H1 (cell line): ENCODE results near the gene RPUSD1. TPM values are rescaled to one million over a fixed set of nuclear protein-coding genes. Genes with fewer than 3 reads are reported as not detected.

ENCODE experiments used
- CTCF ChIA-PET: fragments of 300-600 bp; sonication (Branson Sonifier 250); formaldehyde crosslinking; loops from one replicate; lab custom pipeline; 2021; ENCODE audit not compliant: partially characterized antibody; lab: Charles Lee
- POLR2A ChIA-PET: fragments of 300-600 bp; sonication (Branson Sonifier 250); formaldehyde crosslinking; loops from one replicate; lab custom pipeline; 2021; ENCODE audit warnings: inconsistent platforms; ENCODE audit not compliant: partially characterized antibody; lab: Charles Lee
- DNase-seq, 2 experiments: peaks; one replicate each; pipeline versions ENCODE4 v3.0.0 to v3.0.0-alpha.2; 2010 to 2022; ENCODE audit warnings: low spot score in 2 of 2, low read depth in 1 of 2, mixed read lengths in 1 of 2
- FAIRE-seq: peaks from 2 replicates; lab custom pipeline; 2011; peaks lifted over from hg19 to GRCh38; lab: Jason Lieb, UNC
- H2AFZ ChIP-seq: 2 replicates; pipeline ENCODE4 v1.8.1; 2012; ENCODE audit warnings: low read length, inconsistent platforms
- H2AK5ac ChIP-seq: 2 replicates; pipeline ENCODE4 v1.6.1; 2013; ENCODE audit warnings: low read depth, low read length
- H2BK120ac ChIP-seq: replicated peaks from 2 replicates; pipeline ENCODE3; 2013; ENCODE audit warnings: low read depth, low read length, inconsistent platforms
- H2BK12ac ChIP-seq: 2 replicates; pipeline ENCODE4 v1.6.1; 2013; ENCODE audit warnings: low read depth, low read length
- H2BK15ac ChIP-seq: 2 replicates; pipeline ENCODE4 v1.6.1; 2013; ENCODE audit warnings: low read length
- H2BK20ac ChIP-seq: 2 replicates; pipeline ENCODE4 v1.6.1; 2013; ENCODE audit warnings: low read length
- H2BK5ac ChIP-seq: 2 replicates; pipeline ENCODE4 v1.6.1; 2013; ENCODE audit warnings: low read depth, low read length
- H3K14ac ChIP-seq: 2 replicates; pipeline ENCODE4 v1.6.1; 2013; ENCODE audit warnings: inconsistent platforms; ENCODE audit not compliant: insufficient read length
- H3K18ac ChIP-seq: 2 replicates; pipeline ENCODE4 v1.6.1; 2013; ENCODE audit warnings: low read length; ENCODE audit errors: extremely low read depth
- H3K23ac ChIP-seq: 2 replicates; pipeline ENCODE4 v1.6.1; 2013; ENCODE audit warnings: inconsistent platforms; ENCODE audit not compliant: insufficient read length
- H3K23me2 ChIP-seq: 2 replicates; pipeline ENCODE4 v1.6.1; 2013; ENCODE audit warnings: low read depth, low read length
- H3K27ac ChIP-seq: 2 replicates; pipeline ENCODE4 v1.6.1; 2011; ENCODE audit warnings: low read depth, low read length, inconsistent platforms
- H3K27me3 ChIP-seq, 4 experiments: replicated peaks in 1 of 4; 1 replicate in 1 of 4; 2 replicates in 3 of 4; pipeline versions ENCODE4 v1.6.1 to v1.8.1; 2011 to 2013; ENCODE audit warnings: low read length in 3 of 4, mild to moderate bottlenecking in 3 of 4, inconsistent platforms in 2 of 4, mixed read lengths in 2 of 4, moderate library complexity in 1 of 4; ENCODE audit not compliant: control insufficient read depth in 3 of 4, insufficient read depth in 3 of 4; ENCODE audit errors: extremely low read depth in 1 of 4
- H3K36me3 ChIP-seq, 4 experiments: 2 replicates each; pipeline versions ENCODE4 v1.6.1 to v1.8.1; 2011 to 2013; ENCODE audit warnings: mild to moderate bottlenecking in 4 of 4, low read length in 3 of 4, moderate library complexity in 2 of 4, control low read depth in 1 of 4, inconsistent platforms in 1 of 4; ENCODE audit not compliant: insufficient read depth in 4 of 4, control insufficient read depth in 2 of 4
- H3K4ac ChIP-seq: replicated peaks from 2 replicates; pipeline ENCODE3; 2013; ENCODE audit warnings: low read length, low read depth, mixed read lengths, inconsistent platforms; ENCODE audit not compliant: insufficient read length
- H3K4me1 ChIP-seq, 4 experiments: replicated peaks in 1 of 4; 1 replicate in 1 of 4; 2 replicates in 3 of 4; pipeline versions ENCODE4 v1.6.1 to v1.8.1; 2011 to 2013; ENCODE audit warnings: low read length in 3 of 4, inconsistent platforms in 2 of 4, mixed read lengths in 1 of 4; ENCODE audit not compliant: insufficient read depth in 4 of 4, control insufficient read depth in 3 of 4
- H3K4me2 ChIP-seq, 2 experiments: 2 replicates each; pipeline versions ENCODE4 v1.6.1 to v1.8.1; 2011 to 2013; ENCODE audit warnings: low read depth in 2 of 2, low read length in 2 of 2, control low read depth in 1 of 2, inconsistent platforms in 1 of 2, mild to moderate bottlenecking in 1 of 2; ENCODE audit not compliant: insufficient read depth in 1 of 2
- H3K4me3 ChIP-seq, 4 experiments: fragments of 200-600, 300-600 bp in 1 of 4; sonication (generic), shearing (Covaris generic), sonication (Bioruptor Twin) in 1 of 4; 2 replicates each; pipeline versions ENCODE4 v1.5.1 to v1.8.1; 2011 to 2016; ENCODE audit warnings: low read length in 4 of 4, low read depth in 3 of 4, control low read depth in 2 of 4, inconsistent platforms in 2 of 4, mild to moderate bottlenecking in 2 of 4, mixed read lengths in 1 of 4, moderate library complexity in 1 of 4; ENCODE audit not compliant: insufficient read depth in 2 of 4; ENCODE audit errors: extremely low read depth in 1 of 4
- H3K56ac ChIP-seq: replicated peaks from 2 replicates; pipeline ENCODE3; 2013; ENCODE audit warnings: low read depth, mild to moderate bottlenecking, mixed read lengths, low read length, inconsistent platforms; ENCODE audit not compliant: insufficient read length
- H3K79me1 ChIP-seq: 2 replicates; pipeline ENCODE4 v1.6.1; 2013; ENCODE audit warnings: low read depth, low read length, control low read depth
- H3K79me2 ChIP-seq, 2 experiments: 2 replicates each; pipeline versions ENCODE4 v1.6.1 to v1.8.1; 2012 to 2013; ENCODE audit warnings: low read length in 2 of 2, mild to moderate bottlenecking in 2 of 2, inconsistent platforms in 1 of 2; ENCODE audit not compliant: insufficient read depth in 2 of 2, control insufficient read depth in 1 of 2
- H3K9ac ChIP-seq, 4 experiments: replicated peaks in 1 of 4; 1 replicate in 1 of 4; 2 replicates in 3 of 4; pipeline versions ENCODE4 v1.6.1 to v1.8.1; 2011 to 2013; ENCODE audit warnings: low read depth in 3 of 4, low read length in 3 of 4, control low read depth in 2 of 4, mild to moderate bottlenecking in 2 of 4, moderate library complexity in 2 of 4, inconsistent platforms in 1 of 4; ENCODE audit errors: extremely low read depth in 1 of 4
- H3K9me3 ChIP-seq, 2 experiments: 2 replicates each; pipeline versions ENCODE4 v1.6.1 to v1.8.1; 2012 to 2013; ENCODE audit warnings: mild to moderate bottlenecking in 2 of 2, moderate library complexity in 2 of 2, control low read depth in 1 of 2, inconsistent platforms in 1 of 2, low read depth in 1 of 2, low read length in 1 of 2, mixed read lengths in 1 of 2; ENCODE audit not compliant: insufficient read depth in 2 of 2
- H4K20me1 ChIP-seq, 2 experiments: replicated peaks in 1 of 2; 2 replicates each; pipeline versions ENCODE3 to v1.8.1; 2011 to 2013; ENCODE audit warnings: inconsistent platforms in 2 of 2, low read length in 2 of 2, mild to moderate bottlenecking in 1 of 2; ENCODE audit not compliant: insufficient read depth in 2 of 2, control insufficient read depth in 1 of 2
- H4K5ac ChIP-seq: 2 replicates; pipeline ENCODE4 v1.6.1; 2013; ENCODE audit warnings: low read length, low read depth, mixed read lengths, inconsistent platforms; ENCODE audit not compliant: insufficient read length
- H4K8ac ChIP-seq: 2 replicates; pipeline ENCODE4 v1.8.0; 2013; ENCODE audit warnings: mild to moderate bottlenecking, moderate library complexity, low read length, inconsistent platforms; ENCODE audit not compliant: insufficient read depth; ENCODE audit errors: extremely low read depth
- H4K91ac ChIP-seq: replicated peaks from 2 replicates; pipeline ENCODE3; 2013; ENCODE audit warnings: low read length, mixed read lengths, inconsistent platforms; ENCODE audit not compliant: insufficient read length
- ASH2L ChIP-seq: fragments of 200-600, 300-600 bp; sonication (generic); IDR thresholded peaks from one replicate; pipeline ENCODE4 v1.7.1; 2017; ENCODE audit warnings: low read length
- CREB1 ChIP-seq: IDR thresholded peaks from 2 replicates; pipeline ENCODE4 v1.6.1; 2012; ENCODE audit warnings: inconsistent platforms
- CTCF ChIP-seq, 3 experiments: IDR thresholded peaks; 1 replicate in 2 of 3; 2 replicates in 1 of 3; pipeline versions ENCODE4 v1.5.1 to v1.6.1; 2011; ENCODE audit warnings: low read length in 3 of 3, mild to moderate bottlenecking in 3 of 3, inconsistent platforms in 2 of 3, low read depth in 1 of 3, moderate library complexity in 1 of 3; ENCODE audit not compliant: insufficient read depth in 1 of 3; ENCODE audit errors: control extremely low read depth in 1 of 3
- GABPA ChIP-seq: IDR thresholded peaks from 2 replicates; pipeline ENCODE4 v1.6.1; 2011; ENCODE audit warnings: mild to moderate bottlenecking, low read length, moderate library complexity, borderline replicate concordance; ENCODE audit not compliant: insufficient read depth
- RAD21 ChIP-seq, 2 experiments: IDR thresholded peaks in 1 of 2; conservative IDR thresholded peaks in 1 of 2; 2 replicates each; pipeline ENCODE4 v1.6.1; 2011; ENCODE audit warnings: low read depth in 2 of 2, low read length in 2 of 2, improper control_type of control experiment in 1 of 2, inconsistent platforms in 1 of 2, mild to moderate bottlenecking in 1 of 2, moderate library complexity in 1 of 2
- SIRT6 ChIP-seq: IDR thresholded peaks from one replicate; pipeline ENCODE4 v1.7.1; 2012; ENCODE audit warnings: low read length, inconsistent platforms
- TCF12 ChIP-seq: IDR thresholded peaks from 2 replicates; pipeline ENCODE4 v1.6.1; 2011; ENCODE audit warnings: low read depth, mild to moderate bottlenecking, low read length
- YY1 ChIP-seq: IDR thresholded peaks from 2 replicates; pipeline ENCODE4 v1.6.1; 2011; ENCODE audit warnings: low read depth, mild to moderate bottlenecking, low read length
- WGBS, 2 experiments: shearing (Covaris generic) in 1 of 2; methylation state at CpG; one replicate each; pipeline versions ENCODE4 v1.1.6 to v1.1.7; 2013 to 2015; ENCODE audit warnings: low lambda C conversion rate in 2 of 2, mixed read lengths in 2 of 2, inconsistent platforms in 1 of 2, low coverage in 1 of 2, missing lambda C conversion rate in 1 of 2; ENCODE audit not compliant: insufficient replicate concordance in 2 of 2, insufficient coverage in 1 of 2, insufficient read length in 1 of 2; ENCODE audit errors: extremely low coverage in 1 of 2, missing lambda C conversion rate in 1 of 2; 5-methylcytosine and 5-hydroxymethylcytosine counted together
- polyA plus RNA-seq, 7 experiments: library from polyadenylated mRNA; depleted of rRNA in 3 of 7; stranded (reverse) in 5 of 7; unstranded in 2 of 7; fragments of >200 nt in 5 of 7; fragments of 200-250 nt in 2 of 7; gene quantifications; 1 replicate in 5 of 7; 2 replicates in 1 of 7; 4 replicates in 1 of 7; pipeline versions ENCODE4 v1.2.1 to v1.2.3, GENCODE V29; 2011 to 2013; ENCODE audit warnings: missing spikeins in 2 of 7, mixed read lengths in 2 of 7
- total RNA-seq: library from RNA; stranded (reverse); fragmentation: NEBNext Ultra II Directional; extraction: Animal tissue kit (Norgen Biotek cat#: 25700); gene quantifications from 2 replicates; pipeline ENCODE4 v1.2.1, GENCODE V29; 2021

RPUSD1 gene
- total and polyA plus RNA-seq, 2 of the 8 experiments (the other 6 are each of a cell fraction or from before 2014, with no cell fraction given): 32.2 to 61.8 TPM

GRCh38 chr16:813204-813915, 25.2 kb upstream of the RPUSD1 start:
- no peak overlapping the region for H3K27ac ChIP-seq
- no peak overlapping the region for H2BK20ac ChIP-seq
- H2AFZ ChIP-seq: no peak overlapping the region
- POLR2A ChIA-PET: no interaction called here
- H3K79me1 ChIP-seq: no peaks in the 10 kb centered on the region
- FAIRE-seq (no peak), DNase-seq (peak in 1 of 2 experiments; percentile 91)
- peaks cover 0 to 6% of the 10 kb centered on the region in 2 experiments; a peak in 1 of 4 replicates for H3K9me3 ChIP-seq
- H2BK5ac ChIP-seq: no peak overlapping the region
- peaks cover 0 to 3% (median 2%) of the 10 kb centered on the region in 4 experiments; a peak in 6 of 7 replicates for H3K4me1 ChIP-seq
- no peak overlapping the region for H2BK15ac ChIP-seq
- no peak overlapping the region for H2AK5ac ChIP-seq
- H4K5ac ChIP-seq: no peak overlapping the region
- peak overlapping the region; percentile 2 to 55 (median 25); a peak in 5 of 8 replicates for H3K4me3 ChIP-seq
- H4K91ac ChIP-seq: no peak overlapping the region
- H3K79me2 ChIP-seq: peaks cover 0 to 3% of the 10 kb centered on the region in 2 experiments; a peak in 1 of 4 replicates
- H3K14ac ChIP-seq: no peak overlapping the region
- no peak overlapping the region for H2BK120ac ChIP-seq
- H3K4me2 ChIP-seq: peak overlapping the region; percentile 47 to 75; a peak in 3 of 4 replicates
- no peak overlapping the region for H3K23ac ChIP-seq
- CTCF ChIA-PET: interaction anchor here (1.0 to 1.7 kb wide), 3 partner anchors 32 to 244 kb away, joined by 3 to 4 read pairs (median 4); no protein-coding TSS in a partner anchor
- no peak overlapping the region for H4K8ac ChIP-seq
- 29% methylated on average over 35 of the region's 67 CpGs; no CpG with 5 or more reads in 1 of the 2 experiments for WGBS, 2 experiments
- no peaks in the 10 kb centered on the region for H3K36me3 ChIP-seq
- no peak overlapping the region; a peak in 1 of 7 replicates for H3K9ac ChIP-seq
- H3K4ac ChIP-seq: no peak overlapping the region
- no peak overlapping the region for H3K18ac ChIP-seq
- peaks cover 0 to 6% (median 4%) of the 10 kb centered on the region in 4 experiments; a peak in 6 of 7 replicates for H3K27me3 ChIP-seq
- H3K56ac ChIP-seq: no peak overlapping the region
- H2BK12ac ChIP-seq: no peak overlapping the region
- H4K20me1 ChIP-seq: peaks cover 0 to 4% of the 10 kb centered on the region in 2 experiments
- H3K23me2 ChIP-seq: no peaks in the 10 kb centered on the region; the same call in 1 of the 2 replicates
- TF ChIP-seq GABPA: peak; percentile 84; the same call in 1 of the 2 replicates
- TF ChIP-seq ASH2L: peak; percentile 38
- TF ChIP-seq YY1: 0 out of 2 replicates have a peak, but pooled peaks have one; percentile 27
- 0 out of 2 replicates have a peak, but pooled peaks have one; percentile 35 for TF ChIP-seq TCF12
- no peak for TF ChIP-seq SIRT6
- TF ChIP-seq CREB1: no peak
- TF ChIP-seq CTCF (IDR thresholded peaks at IDR 0.05; ENCODE audit: control extremely low read depth in 1 of 3, insufficient read depth in 1 of 3, low read depth in 1 of 3, low read length in 3 of 3): peak; percentile 82 to 94 (median 91)
- TF ChIP-seq RAD21 (IDR thresholded peaks at IDR 0.05 in 1 of 2, conservative IDR thresholded peaks at IDR 0.05 in 1 of 2; ENCODE audit: low read depth in 2 of 2, low read length in 2 of 2): peak; percentile 94 to 98
